Gastrocnemius medialis (tissue), 4 donors: Measurements from ENCODE around the gene SLC12A9.

Experiments
- POLR2A ChIP-seq, 2 donors: fragments of 450-650 bp; IDR thresholded peaks; one replicate each; pipeline ENCODE4 v1.6.1; 2017; ENCODE audit warnings: antibody characterized with exemption in 2 of 2, mild to moderate bottlenecking in 2 of 2, moderate library complexity in 2 of 2
- TF ChIP-seq, protein P1 (sequence below), 5 experiments: fragments of 450-650 bp in 3 of 5; fragments of 200-600 bp in 2 of 5; sonication (generic) in 2 of 5; IDR thresholded peaks in 4 of 5; conservative IDR thresholded peaks in 1 of 5; 1 replicate in 4 of 5; 2 replicates in 1 of 5; pipeline ENCODE4 v1.5.1; 2016 to 2019; ENCODE audit warnings: antibody characterized with exemption in 5 of 5, mild to moderate bottlenecking in 3 of 5, moderate library complexity in 3 of 5

DNA sequence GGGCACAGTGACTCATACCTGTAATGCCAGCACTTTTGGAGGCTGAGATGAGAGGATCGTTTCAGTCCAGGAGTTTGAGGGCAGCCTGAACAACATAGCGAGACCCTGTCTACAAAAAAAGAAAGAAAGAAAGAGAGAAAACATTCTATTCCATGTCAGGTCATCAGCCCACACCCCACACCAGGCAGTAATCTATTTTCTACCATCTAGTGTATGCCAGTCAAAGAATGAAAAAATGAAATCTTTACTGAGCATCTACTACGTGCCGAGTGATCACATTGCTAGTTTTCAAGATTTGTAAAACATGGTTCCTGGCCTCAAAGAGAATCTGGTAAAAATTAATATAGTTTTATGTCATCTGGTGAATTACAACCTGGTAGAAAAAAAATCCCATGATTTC is 22.1 kb upstream of the SLC12A9 start:
- TF ChIP-seq, protein P1, sequence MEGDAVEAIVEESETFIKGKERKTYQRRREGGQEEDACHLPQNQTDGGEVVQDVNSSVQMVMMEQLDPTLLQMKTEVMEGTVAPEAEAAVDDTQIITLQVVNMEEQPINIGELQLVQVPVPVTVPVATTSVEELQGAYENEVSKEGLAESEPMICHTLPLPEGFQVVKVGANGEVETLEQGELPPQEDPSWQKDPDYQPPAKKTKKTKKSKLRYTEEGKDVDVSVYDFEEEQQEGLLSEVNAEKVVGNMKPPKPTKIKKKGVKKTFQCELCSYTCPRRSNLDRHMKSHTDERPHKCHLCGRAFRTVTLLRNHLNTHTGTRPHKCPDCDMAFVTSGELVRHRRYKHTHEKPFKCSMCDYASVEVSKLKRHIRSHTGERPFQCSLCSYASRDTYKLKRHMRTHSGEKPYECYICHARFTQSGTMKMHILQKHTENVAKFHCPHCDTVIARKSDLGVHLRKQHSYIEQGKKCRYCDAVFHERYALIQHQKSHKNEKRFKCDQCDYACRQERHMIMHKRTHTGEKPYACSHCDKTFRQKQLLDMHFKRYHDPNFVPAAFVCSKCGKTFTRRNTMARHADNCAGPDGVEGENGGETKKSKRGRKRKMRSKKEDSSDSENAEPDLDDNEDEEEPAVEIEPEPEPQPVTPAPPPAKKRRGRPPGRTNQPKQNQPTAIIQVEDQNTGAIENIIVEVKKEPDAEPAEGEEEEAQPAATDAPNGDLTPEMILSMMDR (IDR thresholded peaks at IDR 0.05 in 4 of 5, conservative IDR thresholded peaks at IDR 0.05 in 1 of 5), result no peak
- no peak for TF ChIP-seq POLR2A (IDR thresholded peaks at IDR 0.05)
